Stimulated activated effector memory CD8-positive, alpha-beta T cell treated with anti-CD3 and anti-CD28 coated beads, Interleukin-12 subunit alpha, Interleukin-12 subunit beta, amount 100 ng/mL, for 72 hours (primary cell): ENCODE results near the gene TFPI2.

Experiments
- ATAC-seq: fragments of 150-1000 bp; cut with Tn5 transposase; 2 replicates; pipeline ENCODE4 v1.10.0; 2021
- DNase-seq, 2 donors: peaks; one replicate each; pipeline ENCODE4 v3.0.0; 2021 to 2022; ENCODE audit warnings: low spot score in 2 of 2
- H3K27ac Mint-ChIP-seq: one replicate; pipeline ENCODE4 v1.8.0; 2022; ENCODE audit warnings: mild to moderate bottlenecking, mixed read lengths
- H3K36me3 Mint-ChIP-seq: one replicate; pipeline ENCODE4 v1.8.0; 2022; ENCODE audit warnings: mild to moderate bottlenecking, mixed read lengths
- H3K4me1 Mint-ChIP-seq: one replicate; pipeline ENCODE4 v1.8.0; 2022; ENCODE audit warnings: mixed read lengths
- H3K4me3 Mint-ChIP-seq: one replicate; pipeline ENCODE4 v1.8.0; 2022; ENCODE audit warnings: mild to moderate bottlenecking, mixed read lengths
- H3K9me3 Mint-ChIP-seq: one replicate; pipeline ENCODE4 v1.8.0; 2022; ENCODE audit warnings: mixed read lengths

Gene TFPI2

GRCh38 chr7:93884541-93884940 is 6.0 kb downstream of the TFPI2 start:
- Mint-ChIP-seq H3K4me1 (no peaks in the 10 kb centered on the region), H3K36me3 (no peaks in the 10 kb centered on the region), H3K4me3 (no peak overlapping the region), H3K27ac (no peak overlapping the region), H3K9me3 (peaks cover 3% of the 10 kb centered on the region)
- no peak for ATAC-seq
- DNase-seq: no peak

- no peak for DNase-seq
- no peak for ATAC-seq
- no peaks in the 10 kb centered on the region for H3K36me3 Mint-ChIP-seq
- no peaks in the 10 kb centered on the region for H3K4me1 Mint-ChIP-seq
- H3K27ac Mint-ChIP-seq: no peak overlapping the region
- peaks cover 5% of the 10 kb centered on the region for H3K9me3 Mint-ChIP-seq
- H3K4me3 Mint-ChIP-seq: no peak overlapping the region
Measured at GRCh38 chr7:93883917-93884345, 6.6 kb downstream of the TFPI2 start.

GRCh38 chr7:93883078-93883916 is 7.3 kb downstream of the TFPI2 start:
- Mint-ChIP-seq H3K27ac (no peak overlapping the region), H3K4me3 (no peak overlapping the region), H3K36me3 (no peaks in the 10 kb centered on the region), H3K9me3 (peaks cover 5% of the 10 kb centered on the region), H3K4me1 (no peaks in the 10 kb centered on the region)
- DNase-seq (no peak), ATAC-seq (no peak)

GRCh38 chr7:93882468-93882867 is 8.1 kb downstream of the TFPI2 start:
- DNase-seq: no peak

GRCh38 chr7:93879356-93879755 is 11.2 kb downstream of the TFPI2 start:
- Mint-ChIP-seq H3K36me3 (no peaks in the 10 kb centered on the region), H3K4me1 (peaks cover 5% of the 10 kb centered on the region), H3K9me3 (peaks cover 8% of the 10 kb centered on the region), H3K4me3 (no peak overlapping the region), H3K27ac (no peak overlapping the region)
- no peak for DNase-seq
- ATAC-seq: no peak

More at GRCh38 chr7:93882468-93882867, 8.1 kb downstream of the TFPI2 start:
- peaks cover 5% of the 10 kb centered on the region for H3K9me3 Mint-ChIP-seq
- H3K4me3 Mint-ChIP-seq: no peak overlapping the region
- no peaks in the 10 kb centered on the region for H3K36me3 Mint-ChIP-seq
- H3K4me1 Mint-ChIP-seq: peaks cover 3% of the 10 kb centered on the region
- no peak overlapping the region for H3K27ac Mint-ChIP-seq
- ATAC-seq: no peak

- Mint-ChIP-seq H3K9me3 (peaks cover 11% of the 10 kb centered on the region), H3K36me3 (no peaks in the 10 kb centered on the region), H3K27ac (no peak overlapping the region), H3K4me3 (no peak overlapping the region), H3K4me1 (peaks cover 5% of the 10 kb centered on the region)
- DNase-seq: no peak
- ATAC-seq: no peak
Measured at GRCh38 chr7:93877742-93878141, 12.8 kb downstream of the TFPI2 start.

- Mint-ChIP-seq H3K4me1 (peaks cover 5% of the 10 kb centered on the region), H3K27ac (no peak overlapping the region), H3K9me3 (peaks cover 5% of the 10 kb centered on the region), H3K4me3 (no peak overlapping the region), H3K36me3 (no peaks in the 10 kb centered on the region)
- ATAC-seq (no peak), DNase-seq (no peak)
Measured at GRCh38 chr7:93873998-93874574, 16.5 kb downstream of the TFPI2 start.

GRCh38 chr7:93866886-93867285 is 23.7 kb downstream of the TFPI2 start:
- Mint-ChIP-seq H3K4me3 (no peak overlapping the region), H3K27ac (no peak overlapping the region), H3K36me3 (no peaks in the 10 kb centered on the region), H3K9me3 (no peaks in the 10 kb centered on the region), H3K4me1 (no peaks in the 10 kb centered on the region)
- no peak for ATAC-seq
- DNase-seq: no peak

GRCh38 chr7:93862651-93863050 is 27.9 kb downstream of the TFPI2 start:
- DNase-seq (no peak), ATAC-seq (no peak)
- no peak overlapping the region for H3K4me3 Mint-ChIP-seq
- no peaks in the 10 kb centered on the region for H3K36me3 Mint-ChIP-seq
- H3K27ac Mint-ChIP-seq: no peak overlapping the region
- H3K4me1 Mint-ChIP-seq: no peaks in the 10 kb centered on the region
- no peaks in the 10 kb centered on the region for H3K9me3 Mint-ChIP-seq

GRCh38 chr7:93861325-93861949 is 29.1 kb downstream of the TFPI2 start:
- Mint-ChIP-seq H3K4me1 (no peaks in the 10 kb centered on the region), H3K27ac (no peak overlapping the region), H3K4me3 (no peak overlapping the region), H3K36me3 (no peaks in the 10 kb centered on the region), H3K9me3 (no peaks in the 10 kb centered on the region)
- ATAC-seq (no peak), DNase-seq (no peak)

- H3K9me3 Mint-ChIP-seq: no peaks in the 10 kb centered on the region
Measured at GRCh38 chr7:93860261-93860660, 30.3 kb downstream of the TFPI2 start.

GRCh38 chr7:93858857-93859256 is 31.7 kb downstream of the TFPI2 start:
- no peaks in the 10 kb centered on the region for H3K9me3 Mint-ChIP-seq
- DNase-seq: no peak
- H3K36me3 Mint-ChIP-seq: no peaks in the 10 kb centered on the region
- no peaks in the 10 kb centered on the region for H3K4me1 Mint-ChIP-seq
- ATAC-seq: no peak
- no peak overlapping the region for H3K4me3 Mint-ChIP-seq
- no peak overlapping the region for H3K27ac Mint-ChIP-seq

More at GRCh38 chr7:93860261-93860660, 30.3 kb downstream of the TFPI2 start:
- DNase-seq: no peak
- no peak overlapping the region for H3K4me3 Mint-ChIP-seq
- ATAC-seq: no peak
- H3K4me1 Mint-ChIP-seq: no peaks in the 10 kb centered on the region
- H3K27ac Mint-ChIP-seq: no peak overlapping the region
- no peaks in the 10 kb centered on the region for H3K36me3 Mint-ChIP-seq

GRCh38 chr7:93856323-93856722 is 34.2 kb downstream of the TFPI2 start:
- ATAC-seq (peak; percentile 71), DNase-seq (no peak)
- Mint-ChIP-seq H3K9me3 (no peaks in the 10 kb centered on the region), H3K36me3 (no peaks in the 10 kb centered on the region), H3K27ac (no peak overlapping the region), H3K4me1 (no peaks in the 10 kb centered on the region), H3K4me3 (no peak overlapping the region)

GRCh38 chr7:93855797-93856196 is 34.8 kb downstream of the TFPI2 start:
- no peak overlapping the region for H3K27ac Mint-ChIP-seq
- no peaks in the 10 kb centered on the region for H3K9me3 Mint-ChIP-seq
- H3K4me1 Mint-ChIP-seq: no peaks in the 10 kb centered on the region
- no peak for DNase-seq
- no peaks in the 10 kb centered on the region for H3K36me3 Mint-ChIP-seq
- H3K4me3 Mint-ChIP-seq: no peak overlapping the region
- ATAC-seq: no peak

- DNase-seq: no peak
- H3K4me3 Mint-ChIP-seq: no peak overlapping the region
- ATAC-seq: no peak
- no peaks in the 10 kb centered on the region for H3K9me3 Mint-ChIP-seq
- H3K27ac Mint-ChIP-seq: no peak overlapping the region
- no peaks in the 10 kb centered on the region for H3K36me3 Mint-ChIP-seq
- no peaks in the 10 kb centered on the region for H3K4me1 Mint-ChIP-seq
Measured at GRCh38 chr7:93854480-93854879, 36.1 kb downstream of the TFPI2 start.

- Mint-ChIP-seq H3K9me3 (no peaks in the 10 kb centered on the region), H3K4me3 (no peak overlapping the region), H3K36me3 (no peaks in the 10 kb centered on the region), H3K4me1 (no peaks in the 10 kb centered on the region), H3K27ac (no peak overlapping the region)
- DNase-seq: no peak
- no peak for ATAC-seq
Measured at GRCh38 chr7:93851536-93851935, 39.0 kb downstream of the TFPI2 start.
